ENCODE data around the gene C19orf18. TPM values are rescaled to one million over a fixed set of nuclear protein-coding genes. Genes with fewer than 3 reads are reported as not detected.
"Not testable (repeated sequence)": the region's sequence is repeated elsewhere in the genome, so short reads cannot be mapped to it uniquely, and the experiment has no call there.

Gene C19orf18
- total RNA-seq (ENCODE audit: insufficient read depth, low replicate concordance), result not detected

DNA sequence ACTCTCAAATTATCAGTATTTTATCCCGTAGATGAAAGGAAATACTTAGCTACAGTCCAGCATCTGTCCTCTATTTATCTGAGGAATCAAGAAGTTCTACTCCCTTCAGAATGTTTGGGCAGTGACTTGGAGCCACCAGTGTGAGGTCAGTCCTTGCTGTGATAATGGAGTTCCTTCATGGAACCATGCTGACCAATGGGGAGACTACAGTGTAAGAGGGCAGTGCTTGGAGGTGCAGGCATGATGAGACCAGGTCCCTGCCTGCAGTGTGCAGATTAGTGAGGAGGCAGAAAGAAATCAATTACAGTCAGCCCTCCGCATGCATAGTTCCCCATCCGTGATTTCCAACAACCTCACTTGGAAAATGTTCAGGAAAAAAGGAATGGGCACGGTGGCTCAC is at the start of gene C19orf18:
C19orf18 (minus strand) TSS at position 101 of the 400 bp plus-strand sequence. CDS start 102 bp downstream, outside the sequence.
- DNase-seq (ENCODE audit: low spot score), result no peak

DNA sequence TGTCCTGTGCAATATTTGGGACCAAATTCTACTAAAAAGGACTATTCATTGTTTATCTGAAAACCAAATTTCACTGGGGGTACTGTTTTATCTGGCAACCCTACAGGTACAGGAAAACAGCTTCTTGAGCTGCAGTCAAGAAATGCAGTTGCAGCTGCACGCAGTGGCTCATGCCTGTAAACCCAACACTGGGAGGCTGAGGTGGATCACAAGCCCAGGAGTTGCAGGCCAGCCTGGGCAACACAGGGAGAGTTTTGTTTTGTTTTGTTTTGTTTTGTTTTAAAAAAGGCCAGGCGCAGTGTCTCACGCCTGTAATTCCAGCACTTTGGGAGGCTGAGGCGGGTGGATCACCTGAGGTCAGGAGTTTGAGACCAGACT is 47.9 kb upstream of the C19orf18 start:
- no peak for DNase-seq (ENCODE audit: low spot score)

DNA sequence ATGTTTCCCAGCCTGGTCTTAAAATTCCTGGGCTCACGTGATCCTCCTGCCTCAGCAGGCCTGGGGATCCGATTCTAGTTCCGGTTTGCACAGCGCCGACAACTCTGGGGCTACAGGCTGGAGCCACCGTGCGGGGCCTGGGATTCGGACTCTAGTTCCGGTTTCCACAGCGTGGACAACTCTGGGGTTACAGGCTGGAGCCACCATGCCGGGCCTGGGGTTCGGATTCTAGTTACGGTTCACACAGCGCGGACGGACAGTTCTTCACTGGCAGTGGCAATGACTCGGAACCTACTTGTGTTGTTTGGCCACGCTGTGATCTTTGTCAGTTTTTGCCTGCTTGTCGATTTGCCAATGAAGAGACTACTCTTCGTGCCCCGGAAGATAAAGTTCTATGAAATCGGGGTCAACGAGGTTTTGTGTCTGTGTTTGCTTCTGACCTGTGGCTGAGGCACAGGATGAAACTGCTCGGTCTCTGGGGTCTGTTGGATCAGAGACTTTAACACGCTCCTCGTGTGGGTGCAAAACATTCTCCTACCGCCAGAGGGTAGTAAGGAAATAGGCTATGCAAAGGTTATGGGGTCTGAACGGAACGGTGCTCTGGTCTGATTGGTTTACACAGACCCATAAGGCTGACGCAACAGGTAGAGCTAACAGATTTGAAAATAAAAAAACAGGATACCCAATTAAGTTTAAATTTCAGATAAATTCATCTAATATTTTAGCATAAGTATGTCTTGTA is 47.4 kb upstream of the C19orf18 start:
- peak; percentile 80 for DNase-seq (ENCODE audit: low spot score)

DNA sequence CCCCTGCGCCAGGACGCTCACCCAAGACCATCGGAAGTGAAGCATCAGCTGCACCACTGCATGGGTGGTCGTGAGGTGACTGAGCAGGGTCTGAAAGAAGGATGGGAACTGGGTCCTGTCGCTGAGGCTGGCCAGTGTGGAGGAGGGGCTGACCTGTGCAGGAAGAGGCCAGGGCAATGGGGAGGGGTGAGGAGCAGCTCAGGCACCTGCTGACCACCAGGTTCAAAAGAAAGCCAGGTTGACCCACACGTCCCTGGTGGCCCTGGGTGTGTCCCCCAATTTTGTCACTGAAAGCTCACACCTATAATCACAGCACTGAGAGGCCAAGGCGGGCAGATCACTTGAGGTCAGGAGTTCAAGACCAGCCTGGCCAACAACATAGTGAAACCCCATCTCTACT is 45.8 kb upstream of the C19orf18 start:
- no peak for DNase-seq (ENCODE audit: low spot score)

DNA sequence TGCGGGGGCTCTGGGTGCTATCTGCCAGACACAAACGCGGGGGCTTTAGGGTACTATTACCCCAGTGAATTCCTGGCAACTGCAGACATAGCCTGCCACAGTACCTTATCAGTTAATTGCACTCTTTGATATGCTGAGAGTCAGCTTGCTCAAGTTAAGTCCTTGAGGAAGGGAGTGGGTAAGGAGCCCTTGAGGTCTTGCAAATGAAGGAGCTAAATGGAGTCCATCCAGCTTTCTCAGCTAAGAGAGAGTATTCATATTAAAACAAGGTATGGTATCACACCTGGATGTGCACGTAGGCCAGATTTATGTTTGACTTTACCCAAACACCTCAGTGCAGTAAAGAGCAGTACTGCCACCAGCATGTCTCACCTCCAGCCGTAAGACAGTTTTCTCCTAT is 39.8 kb upstream of the C19orf18 start:
- DNase-seq (ENCODE audit: low spot score), result no peak

DNA sequence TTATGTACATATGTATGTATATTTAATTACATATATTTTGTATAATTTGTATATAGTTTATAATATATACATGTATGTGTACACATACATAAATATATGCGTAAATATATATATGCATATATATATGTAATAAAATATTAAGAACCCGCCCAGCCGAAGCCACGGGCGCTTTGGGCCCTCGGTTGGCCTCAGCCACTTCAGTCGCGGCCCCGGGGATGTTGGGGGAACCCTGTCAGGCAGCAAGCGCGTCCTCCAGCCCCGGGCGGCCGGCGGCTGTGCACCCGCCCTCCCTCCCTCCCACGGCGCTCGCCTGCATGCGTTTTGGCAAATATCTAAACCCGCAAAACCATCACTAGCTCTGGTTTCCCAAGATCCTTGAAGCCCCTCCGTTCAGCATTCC is 36.2 kb upstream of the C19orf18 start:
- no peak for DNase-seq (ENCODE audit: low spot score)

DNA sequence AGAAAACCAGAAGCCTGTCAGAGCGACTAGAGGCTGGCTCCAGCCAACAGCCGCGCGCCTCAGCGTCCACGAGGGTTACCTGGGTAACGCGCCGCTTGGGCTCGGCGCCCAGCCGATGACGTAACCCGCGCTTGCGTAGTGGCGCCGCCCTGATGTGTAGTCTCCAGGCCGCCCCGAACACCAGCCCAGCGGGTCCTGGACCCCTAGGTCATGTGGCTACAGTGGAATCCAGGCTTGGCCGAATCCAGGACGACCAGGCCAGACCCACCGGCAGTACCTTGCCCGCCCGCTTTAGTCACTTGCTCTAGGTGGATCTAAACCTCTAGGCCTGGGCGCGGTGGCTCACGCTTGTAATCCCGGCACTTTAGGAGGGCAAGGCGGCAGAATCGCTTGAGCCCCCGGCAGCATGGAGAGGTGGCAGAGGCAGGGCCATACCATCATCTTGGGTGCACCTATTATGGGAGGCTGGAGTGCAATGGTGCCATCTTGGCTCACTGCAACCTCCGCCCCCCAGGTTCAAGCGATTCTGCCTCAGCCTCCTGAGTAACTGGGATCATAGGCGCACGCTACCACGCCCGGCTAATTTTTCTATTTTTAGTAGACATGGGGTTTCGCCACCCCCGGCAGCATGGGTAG is 35.5 kb upstream of the C19orf18 start:
- DNase-seq (ENCODE audit: low spot score), result peak; percentile 93

DNA sequence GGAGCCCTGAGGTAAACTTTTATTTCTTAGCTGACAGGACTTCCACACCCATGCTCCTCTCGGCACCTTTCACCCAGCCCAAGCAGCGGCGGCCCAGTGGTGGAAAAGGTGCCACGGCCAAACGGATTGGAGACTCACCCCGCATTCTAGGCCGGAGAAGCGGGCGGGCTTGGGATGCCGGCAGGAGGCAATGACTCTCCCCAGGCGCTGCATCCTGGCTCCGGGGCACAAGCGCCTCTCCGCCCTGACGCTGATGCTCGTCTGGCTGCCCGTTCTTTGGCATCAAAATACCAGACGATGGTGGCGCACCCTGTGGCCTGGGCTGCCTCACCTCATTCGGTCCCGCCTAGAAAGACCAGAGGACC is 34.9 kb upstream of the C19orf18 start:
- DNase-seq (ENCODE audit: low spot score), result no peak

DNA sequence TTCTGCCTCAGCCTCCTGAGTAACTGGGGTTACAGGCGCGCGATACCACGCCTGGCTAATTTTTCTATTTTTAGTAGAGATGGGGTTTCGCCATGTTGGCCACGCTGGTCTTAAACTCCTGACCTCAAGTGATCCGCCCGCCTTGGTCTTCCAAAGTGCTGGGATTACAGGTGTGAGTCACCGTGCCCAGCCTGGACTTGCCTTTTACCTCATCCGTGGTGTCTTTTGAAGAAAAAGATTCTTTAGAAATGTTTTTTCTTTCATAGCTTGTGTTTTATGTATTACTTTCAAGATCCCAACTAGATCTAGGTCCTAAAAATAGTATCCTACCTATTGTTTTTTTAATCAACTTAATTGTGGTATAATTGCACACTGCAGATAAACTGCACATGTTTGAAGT is 34.5 kb upstream of the C19orf18 start:
- not testable (repeated sequence) for DNase-seq (ENCODE audit: low spot score)

DNA sequence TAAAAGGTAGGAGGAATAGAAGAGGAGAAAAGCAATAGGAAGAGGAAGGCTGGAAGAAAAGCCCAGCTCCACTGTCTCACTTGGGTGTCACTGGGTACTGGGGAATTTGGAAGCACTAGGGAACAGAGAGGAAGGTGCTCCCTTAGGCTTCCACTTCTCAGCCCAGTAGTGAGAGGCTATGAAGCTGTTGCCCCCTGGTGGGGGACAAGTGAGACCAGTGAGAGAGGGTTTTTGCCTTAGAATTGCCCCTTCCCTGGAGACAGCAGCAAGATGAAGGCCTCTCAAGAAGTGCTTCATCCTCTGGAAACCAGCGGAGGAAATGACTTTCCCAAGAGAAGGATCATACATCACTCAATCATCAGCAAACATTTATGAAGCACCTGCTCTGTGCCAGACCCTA is 33.0 kb upstream of the C19orf18 start:
- DNase-seq (ENCODE audit: low spot score), result no peak

DNA sequence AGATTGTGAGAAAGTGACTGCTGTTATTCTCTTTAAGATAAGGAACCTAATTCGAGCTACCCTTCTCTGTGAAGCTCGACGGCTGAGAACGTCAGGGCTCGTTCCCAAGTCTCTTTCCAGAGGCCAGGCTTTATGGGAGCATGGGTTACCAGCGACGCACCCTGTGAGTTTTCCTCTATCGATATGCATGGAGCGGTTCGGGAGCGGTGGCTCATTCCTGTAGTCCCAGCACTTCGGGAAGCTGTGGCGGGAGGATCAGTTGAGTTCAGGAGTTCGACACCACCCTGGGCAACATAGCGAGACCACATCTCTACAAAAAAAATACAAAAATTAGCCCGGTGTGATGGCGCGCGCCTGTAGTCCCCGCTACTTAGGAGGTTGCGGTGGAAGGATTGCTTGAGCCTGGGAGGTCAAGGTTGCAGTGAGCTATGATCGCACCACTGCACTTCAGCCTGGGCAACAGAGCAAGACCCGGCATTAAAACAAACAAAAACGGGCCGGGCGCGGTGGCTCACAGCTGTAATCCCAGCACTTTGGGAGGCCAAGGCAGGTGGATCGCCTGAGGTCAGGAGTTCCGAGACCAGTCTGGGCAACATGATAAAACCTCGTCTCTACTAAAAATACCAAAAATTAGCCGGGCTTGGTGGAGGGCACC is 29.0 kb upstream of the C19orf18 start:
- no peak for DNase-seq (ENCODE audit: low spot score)

DNA sequence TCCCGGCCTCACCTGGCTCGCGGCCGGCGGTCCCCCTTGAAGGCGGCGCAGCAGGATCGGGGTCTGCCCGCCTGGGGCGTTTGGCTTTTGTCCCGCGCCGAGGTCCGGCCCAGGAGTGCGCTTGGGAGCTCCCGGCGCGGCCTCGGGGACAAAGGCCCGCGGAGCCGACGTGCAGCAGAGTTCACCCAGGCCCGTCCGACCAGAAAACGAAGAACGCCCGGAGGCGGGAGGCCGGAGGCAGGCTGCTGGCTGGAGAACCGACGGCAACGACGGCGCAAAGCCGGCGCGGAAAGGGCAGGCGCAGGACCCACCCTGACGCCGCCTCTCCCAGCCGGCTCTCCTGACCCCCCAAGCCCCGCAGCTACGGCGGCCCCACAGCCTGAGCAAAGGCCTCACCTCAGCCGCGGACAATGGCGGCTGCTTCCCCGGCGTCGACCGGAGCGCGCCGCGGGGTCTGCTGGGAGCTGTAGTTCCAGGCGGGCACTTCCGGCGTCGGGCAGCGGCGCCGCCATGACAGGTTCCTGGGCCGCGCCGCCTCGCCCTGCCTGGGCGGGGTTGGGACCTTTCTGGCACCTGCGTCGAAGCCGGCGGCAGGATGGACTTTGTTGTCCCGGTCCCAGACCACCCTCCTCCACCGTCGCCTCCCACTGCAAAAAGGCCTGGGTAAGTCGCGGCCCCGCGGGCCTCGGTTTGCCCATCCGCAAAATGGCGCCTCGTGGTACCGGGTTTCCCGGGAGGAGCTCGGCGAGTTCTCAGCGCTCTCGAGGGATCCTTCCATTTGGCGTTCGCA is 28.2 kb upstream of the C19orf18 start, which contains the start of gene ZNF606:
ZNF606 (minus strand) TSS at position 437 of the 790 bp plus-strand sequence. CDS start 1,501 bp downstream, outside the sequence.
- peak; percentile 91 for DNase-seq (ENCODE audit: low spot score)

DNA sequence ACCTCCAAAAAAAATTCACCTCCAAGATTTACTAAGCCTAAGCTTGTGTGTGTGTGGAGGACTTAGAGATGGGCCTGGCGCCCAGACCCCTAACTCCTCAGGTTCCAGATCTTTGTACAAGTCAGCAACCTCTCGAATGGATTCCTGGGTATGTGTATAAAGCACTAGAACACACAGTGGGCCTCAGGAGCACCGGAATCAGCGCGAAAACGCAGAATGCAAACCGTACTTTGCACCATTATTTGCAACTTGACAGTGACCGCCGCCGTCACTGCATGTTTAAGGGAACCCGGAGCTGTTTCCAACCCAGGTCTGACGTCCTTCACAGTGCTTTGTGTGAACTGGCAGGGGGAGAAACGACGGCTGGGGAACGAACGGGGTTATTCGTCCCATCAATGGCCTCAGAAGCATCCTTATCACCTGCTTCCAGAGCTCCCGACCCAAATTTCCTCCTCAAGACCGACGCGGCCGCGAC is 27.6 kb upstream of the C19orf18 start:
- DNase-seq (ENCODE audit: low spot score), result no peak

DNA sequence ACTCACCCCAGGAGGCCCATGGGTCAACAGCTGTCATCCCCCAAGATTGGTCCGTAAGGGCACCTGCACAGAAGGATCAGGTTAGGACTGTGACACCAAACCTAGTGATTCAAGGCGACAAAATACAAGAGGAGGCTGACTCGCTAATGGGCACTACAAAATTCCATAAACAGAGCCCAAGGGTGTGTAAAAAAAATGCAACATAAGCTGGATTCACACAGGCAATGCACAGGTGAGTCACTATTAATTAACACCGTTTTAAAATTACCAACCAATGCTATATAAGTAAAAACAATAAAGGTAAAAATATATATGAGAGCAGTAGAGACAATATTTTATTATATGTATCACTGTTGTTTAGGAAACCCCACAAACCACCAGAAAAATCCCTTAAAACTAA is 26.3 kb upstream of the C19orf18 start:
- no peak for DNase-seq (ENCODE audit: low spot score)

DNA sequence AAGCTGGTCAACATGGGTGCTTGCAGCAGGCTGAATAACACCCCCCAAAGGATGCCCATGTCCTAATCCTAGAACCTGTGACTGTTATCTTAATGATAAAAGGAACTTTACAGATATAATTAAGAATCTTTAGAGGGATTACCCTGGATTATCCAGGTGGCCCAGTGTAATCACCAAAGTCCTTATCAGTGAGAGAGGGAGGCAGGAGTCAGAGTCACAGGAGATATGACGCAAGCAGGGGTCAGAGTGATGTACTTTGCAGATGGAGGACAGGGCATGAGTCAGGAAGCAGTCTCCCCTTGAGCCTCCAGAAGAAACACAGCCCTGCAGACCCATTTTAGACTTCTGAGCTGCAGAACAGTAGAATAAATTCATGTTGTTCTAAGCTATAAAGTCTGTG is 18.5 kb upstream of the C19orf18 start:
- DNase-seq (ENCODE audit: low spot score), result no peak

DNA sequence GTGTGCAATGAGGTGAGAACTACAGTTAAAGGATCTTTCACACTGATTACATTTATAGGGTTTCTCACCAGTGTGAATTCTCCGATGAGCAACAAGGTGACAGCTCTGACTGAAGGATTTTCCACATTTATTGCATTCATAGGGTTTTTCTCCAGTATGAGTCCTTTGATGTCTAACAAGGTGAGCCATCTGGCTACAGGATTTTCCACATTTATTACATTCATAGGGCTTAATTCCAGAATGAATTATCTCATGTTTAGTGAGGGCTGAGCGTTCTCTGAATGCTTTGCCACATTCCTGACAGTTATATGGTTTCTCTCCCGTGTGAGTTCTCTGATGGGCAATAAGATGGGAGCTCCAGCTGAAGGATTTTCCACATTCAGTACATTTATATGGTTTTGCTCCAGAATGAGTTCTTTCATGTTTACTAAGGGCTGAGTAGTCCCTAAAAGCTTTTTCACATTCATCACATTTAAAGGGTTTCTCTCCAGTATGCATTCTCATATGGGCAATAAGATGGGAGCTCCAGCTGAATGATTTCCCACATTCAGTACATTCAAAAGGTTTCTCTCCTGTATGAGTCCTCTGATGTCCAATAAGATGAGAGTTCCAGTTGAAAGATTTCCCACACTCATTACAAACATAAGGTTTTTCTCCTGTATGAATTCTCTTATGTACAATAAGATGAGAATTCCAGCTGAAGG is 4.4 kb upstream of the C19orf18 start:
- no peak for DNase-seq (ENCODE audit: low spot score)

DNA sequence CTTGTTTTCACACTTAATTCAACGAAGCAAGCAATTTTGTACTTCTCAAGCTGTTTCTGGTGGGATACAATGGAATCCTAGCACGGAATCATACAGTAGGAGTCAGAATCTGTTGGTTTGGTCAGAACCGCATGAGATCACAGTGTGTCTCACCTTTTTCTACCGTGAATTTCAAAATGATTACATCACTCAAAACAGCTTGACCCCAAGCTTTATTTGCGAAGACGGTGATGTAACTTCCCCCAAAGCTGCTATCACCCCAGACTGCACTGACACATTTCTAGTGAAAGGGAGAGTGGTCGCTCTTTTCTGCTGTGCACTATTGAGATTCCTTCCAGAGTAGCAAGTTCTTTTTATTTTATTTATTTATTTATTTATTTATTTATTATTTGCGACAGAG is 9.6 kb downstream of the C19orf18 start:
- DNase-seq (ENCODE audit: low spot score), result no peak

DNA sequence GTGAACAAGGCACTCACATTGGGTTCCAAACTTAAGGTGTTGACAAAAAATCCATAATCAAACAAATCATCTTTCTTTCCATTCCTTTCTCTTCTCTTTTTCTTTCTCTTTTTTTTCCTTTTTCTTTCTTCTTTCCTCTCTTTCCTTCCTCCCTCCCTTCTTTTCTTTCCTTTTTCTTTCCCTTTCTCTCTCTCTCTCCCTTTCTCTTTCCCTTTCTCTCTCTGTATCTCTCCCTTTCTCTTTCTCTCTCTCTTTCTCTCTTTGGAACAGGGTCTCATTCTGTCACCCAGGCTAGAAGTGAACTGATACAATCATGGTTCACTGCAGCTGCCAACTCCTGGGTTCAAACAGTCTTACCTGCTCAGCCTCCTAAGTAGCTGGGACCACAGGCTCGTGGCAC is 12.5 kb downstream of the C19orf18 start:
- no peak for DNase-seq (ENCODE audit: low spot score)

DNA sequence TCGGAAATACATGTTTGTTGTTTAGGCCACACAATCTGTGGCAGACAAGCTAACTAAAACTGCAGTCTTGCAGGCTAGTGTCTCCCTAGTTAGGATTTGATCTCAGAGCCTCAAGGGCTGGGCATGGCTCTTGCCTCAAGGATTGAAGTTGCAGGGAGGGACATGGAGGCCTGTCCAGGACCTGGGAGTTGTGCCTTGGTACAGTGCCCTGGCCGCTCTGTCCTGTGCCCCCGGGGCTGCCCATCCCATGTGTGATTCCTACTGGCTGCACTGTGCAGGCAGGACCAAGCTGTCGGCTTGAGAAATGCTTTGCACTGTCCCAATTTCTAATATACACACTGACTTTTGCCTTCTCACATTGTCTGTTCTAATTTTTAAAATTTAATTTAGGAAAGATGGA is 19.3 kb downstream of the C19orf18 start:
- no peak for DNase-seq (ENCODE audit: low spot score)

DNA sequence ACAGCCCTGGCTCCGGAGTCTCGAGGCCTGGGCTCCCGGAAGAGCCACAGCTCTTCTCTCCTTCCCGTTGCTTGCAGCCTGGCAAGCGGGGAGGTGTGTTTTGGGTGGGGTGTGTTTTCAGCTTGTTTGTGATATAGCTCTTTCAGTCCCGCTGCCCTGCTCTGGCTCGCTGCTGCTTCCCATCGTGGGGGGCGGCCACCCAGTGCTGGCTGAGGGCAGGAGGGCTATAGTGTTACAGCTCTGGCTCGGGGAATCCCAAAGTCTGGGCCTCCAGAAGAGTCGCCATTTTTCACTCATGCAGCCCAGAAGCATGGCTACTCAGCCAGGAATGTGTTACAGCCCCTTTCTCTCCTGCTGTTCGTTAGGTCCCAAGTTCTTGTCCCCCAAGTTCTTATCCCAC is 24.6 kb downstream of the C19orf18 start:
- no peak for DNase-seq (ENCODE audit: low spot score)

DNA sequence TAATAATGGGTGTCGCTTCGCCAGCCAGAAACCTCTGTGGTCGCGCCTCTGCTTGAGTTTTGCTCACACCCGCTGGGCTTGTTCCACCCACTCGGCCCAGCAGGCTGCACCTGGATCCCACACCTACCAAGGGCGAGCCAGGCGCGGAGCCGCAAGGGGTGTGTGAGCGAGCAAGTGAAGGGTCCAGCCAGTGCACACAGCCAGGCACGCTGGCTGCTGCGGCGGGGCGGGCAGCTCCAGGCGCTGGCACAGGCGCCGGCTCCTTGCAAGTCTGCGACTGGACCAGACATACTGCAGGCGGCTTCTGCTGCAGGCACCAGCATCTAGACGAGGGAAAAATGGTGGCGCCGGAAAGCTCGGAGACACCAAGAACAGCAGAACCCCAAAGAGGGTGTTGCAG is 25.0 kb downstream of the C19orf18 start:
- DNase-seq (ENCODE audit: low spot score), result no peak

Measured in umbilical cord (tissue), 2 donors.